ENCODE data around the gene BNIP5. TPM values are rescaled to one million over a fixed set of nuclear protein-coding genes. Genes with fewer than 3 reads are reported as not detected.

The BNIP5 gene
- total and polyA plus RNA-seq, 2 of the 13 experiments (the other 11 are each of a cell fraction or from before 2014, with no cell fraction given): not detected

GRCh38 chr6:36340618-36341454 is 4.1 kb upstream of the BNIP5 start (continued):
- TF ChIP-seq ZNF710 (CRISPR knock-in tag; IDR thresholded peaks at IDR 0.05; ENCODE audit: borderline replicate concordance) (no peak), MTA1 (CRISPR knock-in tag; IDR thresholded peaks at IDR 0.05; ENCODE audit: borderline replicate concordance) (peak; percentile 48; the same call in 1 of the 2 replicates), ZNF251 (CRISPR knock-in tag; IDR thresholded peaks at IDR 0.05) (no peak), MAFG (CRISPR knock-in tag; IDR thresholded peaks at IDR 0.05) (no peak), ZNF644 (CRISPR knock-in tag; IDR thresholded peaks at IDR 0.05; ENCODE audit: low read depth) (0 out of 2 replicates have a peak, but pooled peaks have one; percentile 27), MTA3 (CRISPR knock-in tag; IDR thresholded peaks at IDR 0.05) (no peak), ZSCAN21 (CRISPR knock-in tag; IDR thresholded peaks at IDR 0.05; ENCODE audit: borderline replicate concordance) (no peak), ZNF256 (CRISPR knock-in tag; conservative IDR thresholded peaks at IDR 0.05) (no peak; the same call in 1 of the 2 replicates), CEBPZ (IDR thresholded peaks at IDR 0.05; ENCODE audit: low read length) (no peak), CSRNP1 (CRISPR knock-in tag; IDR thresholded peaks at IDR 0.05) (peak; percentile 61; the same call in 1 of the 2 replicates), DBP (CRISPR knock-in tag; IDR thresholded peaks at IDR 0.05; ENCODE audit: not compliant biosample characterization) (no peak), ZNF225 (CRISPR knock-in tag; IDR thresholded peaks at IDR 0.05) (no peak), FOSL2 (CRISPR knock-in tag; IDR thresholded peaks at IDR 0.05) (no peak), ZNF781 (CRISPR knock-in tag; IDR thresholded peaks at IDR 0.05; ENCODE audit: borderline replicate concordance, not compliant biosample characterization) (no peak), ZNF577 (CRISPR knock-in tag; IDR thresholded peaks at IDR 0.05; ENCODE audit: borderline replicate concordance, low read depth) (no peak), U2AF1 (optimal IDR thresholded peaks at IDR 0.05; ENCODE audit: low read depth, low read length) (no peak), JUNB (CRISPR knock-in tag; IDR thresholded peaks at IDR 0.05; ENCODE audit: borderline replicate concordance) (no peak), PAWR (CRISPR knock-in tag; IDR thresholded peaks at IDR 0.05; ENCODE audit: borderline replicate concordance) (no peak), HNRNPLL (IDR thresholded peaks at IDR 0.05; ENCODE audit: low read depth, low read length, poor library complexity, severe bottlenecking) (no peak), ZNF446 (CRISPR knock-in tag; IDR thresholded peaks at IDR 0.05) (0 out of 2 replicates have a peak, but pooled peaks have one; percentile 38), SMARCC2 (IDR thresholded peaks at IDR 0.05) (no peak)

Data from HepG2 (cell line).